B cell (primary cell): Measurements from ENCODE around the gene CACNA2D1. TPM values are rescaled to one million over a fixed set of nuclear protein-coding genes. Genes with fewer than 3 reads are reported as not detected.

ENCODE experiments used
- ATAC-seq: fragments of 200-7000 bp; cut with Tn5 transposase; one replicate; pipeline ENCODE4 v1.10.0; 2021; ENCODE audit warnings: low read depth, mild to moderate bottlenecking, moderate number of reproducible peaks, moderate library complexity
- CTCF ChIA-PET: fragments of 350-600 bp; sonication (Branson Sonifier 250); formaldehyde crosslinking; loops from one replicate; lab custom pipeline; 2021; ENCODE audit warnings: antibody characterized with exemption, inconsistent platforms; lab: Charles Lee
- POLR2A ChIA-PET: fragments of 350-600 bp; sonication (Branson Sonifier 250); formaldehyde crosslinking; loops from one replicate; lab custom pipeline; 2021; ENCODE audit warnings: antibody characterized with exemption; lab: Charles Lee
- DNase-seq: peaks from one replicate; pipeline ENCODE4 v3.0.0; 2013
- H2AFZ ChIP-seq: 2 replicates; pipeline ENCODE4 v1.6.1; 2012; ENCODE audit warnings: mild to moderate bottlenecking, low read depth, low read length; ENCODE audit not compliant: insufficient read depth, poor library complexity, severe bottlenecking
- H3K27ac ChIP-seq, 2 donors: 1 replicate in 1 of 2; 2 replicates in 1 of 2; pipeline ENCODE4 v1.5.1; 2012 to 2013; ENCODE audit warnings: low read length in 2 of 2, mild to moderate bottlenecking in 2 of 2, moderate library complexity in 1 of 2
- H3K27me3 ChIP-seq, 4 experiments: fragments of 200-600 bp in 1 of 4; sonication (generic) in 1 of 4; replicated peaks in 1 of 4; 1 replicate in 2 of 4; 2 replicates in 2 of 4; pipeline versions ENCODE4 v1.6.1 to v1.7.0; 2013 to 2016; ENCODE audit warnings: low read length in 3 of 4, mild to moderate bottlenecking in 2 of 4, mixed read lengths in 1 of 4, moderate library complexity in 1 of 4; ENCODE audit not compliant: insufficient read depth in 4 of 4, control insufficient read depth in 3 of 4; ENCODE audit errors: control extremely low read depth in 1 of 4
- H3K36me3 ChIP-seq, 2 experiments: replicated peaks in 1 of 2; 1 replicate in 1 of 2; 2 replicates in 1 of 2; pipeline versions ENCODE4 v1.6.1 to v1.7.1; 2013; ENCODE audit warnings: low read length in 1 of 2; ENCODE audit not compliant: insufficient read depth in 2 of 2, control insufficient read depth in 1 of 2; ENCODE audit errors: control extremely low read depth in 1 of 2, extremely low read depth in 1 of 2
- H3K4me1 ChIP-seq, 2 donors: fragments of 200-600 bp in 1 of 2; sonication (generic) in 1 of 2; 1 replicate in 1 of 2; 2 replicates in 1 of 2; pipeline versions ENCODE4 v1.5.1 to v1.6.1; 2013 to 2017; ENCODE audit warnings: low read length in 2 of 2; ENCODE audit not compliant: control insufficient read depth in 2 of 2, insufficient read depth in 2 of 2
- H3K4me2 ChIP-seq: replicated peaks from 2 replicates; pipeline ENCODE3; 2012; ENCODE audit warnings: mild to moderate bottlenecking, low read depth, low read length; ENCODE audit not compliant: poor library complexity, severe bottlenecking
- H3K4me3 ChIP-seq, 5 experiments: fragments of 200-600 bp in 1 of 5; sonication (generic) in 1 of 5; 1 replicate in 3 of 5; 2 replicates in 2 of 5; pipeline versions ENCODE4 v1.5.1 to v1.7.0; 2011 to 2016; ENCODE audit warnings: low read length in 4 of 5, mild to moderate bottlenecking in 4 of 5, low read depth in 2 of 5, control low read depth in 1 of 5, moderate library complexity in 1 of 5; ENCODE audit not compliant: insufficient read depth in 1 of 5; ENCODE audit errors: control extremely low read depth in 1 of 5, extremely low read depth in 1 of 5
- H3K79me2 ChIP-seq: fragments of 200-600 bp; sonication (generic); one replicate; pipeline ENCODE4 v1.6.0; 2016; ENCODE audit warnings: low read length; ENCODE audit not compliant: control insufficient read depth, insufficient read depth
- H3K9ac ChIP-seq: fragments of 200-600 bp; sonication (generic); 2 replicates; pipeline ENCODE4 v1.6.1; 2017; ENCODE audit warnings: mild to moderate bottlenecking, low read length, moderate library complexity
- H3K9me3 ChIP-seq, 3 donors: one replicate each; pipeline versions ENCODE4 v1.6.1 to v1.7.1; 2013; ENCODE audit warnings: low read length in 2 of 3; ENCODE audit not compliant: control insufficient read depth in 2 of 3, insufficient read depth in 1 of 3; ENCODE audit errors: control extremely low read depth in 1 of 3
- H4K20me1 ChIP-seq: 2 replicates; pipeline ENCODE4 v1.6.0; 2012; ENCODE audit warnings: mild to moderate bottlenecking, low read length; ENCODE audit not compliant: insufficient read depth, control insufficient read depth, poor library complexity, severe bottlenecking
- H3K27ac Mint-ChIP-seq: one replicate; pipeline ENCODE4 v1.8.0; 2021; ENCODE audit warnings: mixed read lengths
- H3K27me3 Mint-ChIP-seq: one replicate; pipeline ENCODE4 v1.8.0; 2021; ENCODE audit warnings: mixed read lengths
- H3K4me1 Mint-ChIP-seq: one replicate; pipeline ENCODE4 v1.8.0; 2021; ENCODE audit warnings: mixed read lengths
- H3K4me3 Mint-ChIP-seq: one replicate; pipeline ENCODE4 v1.8.0; 2021; ENCODE audit warnings: mixed read lengths
- H3K9me3 Mint-ChIP-seq: one replicate; pipeline ENCODE4 v1.8.0; 2022; ENCODE audit warnings: mixed read lengths; ENCODE audit not compliant: insufficient read depth
- EZH2 ChIP-seq: IDR thresholded peaks from 2 replicates; pipeline ENCODE4 v1.6.1; 2012; ENCODE audit warnings: borderline replicate concordance, low read depth, mild to moderate bottlenecking, moderate library complexity, low read length; ENCODE audit not compliant: insufficient read depth, poor library complexity, severe bottlenecking
- WGBS: methylation state at CpG from one replicate; pipeline ENCODE4 v1.1.5; 2013; ENCODE audit warnings: missing lambda C conversion rate; ENCODE audit not compliant: insufficient coverage; 5-methylcytosine and 5-hydroxymethylcytosine counted together
- intact Hi-C: fragments of 100-400 bp; cut with micrococcal nuclease; formaldehyde crosslinking; loops from one replicate; pipeline ENCODE4 v1.10.0; 2022
- polyA plus RNA-seq: library from polyadenylated mRNA; depleted of rRNA; stranded (reverse); fragments of >200 nt; gene quantifications from 2 replicates; pipeline ENCODE4 v1.2.3, GENCODE V29; 2012
- total RNA-seq, 2 donors: library from RNA; stranded (reverse); fragments of 120-200 nt in 1 of 2; gene quantifications; 1 replicate in 1 of 2; 2 replicates in 1 of 2; pipeline versions ENCODE4 v1.2.3 to v1.2.4, GENCODE V29; 2013 to 2022
- TF ChIP-seq, protein P1 (sequence below): fragments of 200-600 bp; IDR thresholded peaks from one replicate; pipeline ENCODE4 v1.8.0; 2022; ENCODE audit warnings: antibody characterized with exemption, mild to moderate bottlenecking

CACNA2D1 gene
- total and polyA plus RNA-seq, 2 donors (not counting 1 experiment from before 2014, with no cell fraction given), result not detected

DNA sequence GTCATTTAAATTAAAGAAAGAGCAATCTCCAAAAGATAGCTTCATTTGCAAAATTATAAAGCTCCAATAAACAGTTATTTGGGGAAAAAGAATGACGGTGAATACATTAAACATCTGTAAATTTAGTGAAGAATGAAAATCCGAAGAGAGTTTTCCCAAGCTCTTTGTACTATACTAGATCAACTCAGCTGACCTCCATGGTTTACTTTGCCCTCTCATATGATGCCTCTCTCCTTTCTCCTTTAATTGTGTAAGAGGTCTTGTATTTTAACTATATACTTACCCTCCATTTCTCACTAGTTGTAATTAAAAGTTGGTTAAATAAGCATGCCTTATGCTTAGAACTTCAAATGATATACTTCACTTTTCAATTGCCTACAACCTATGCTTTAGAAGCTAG lies 125.8 kb downstream of the CACNA2D1 start:
- ATAC-seq (no peak), DNase-seq (no peak)
- Histone ChIP-seq H3K27me3 (no peaks in the 10 kb centered on the region), H3K9ac (no peak overlapping the region), H3K9me3 (peaks cover 0 to 2% (median 0%) of the 10 kb centered on the region in 3 donors), H3K4me2 (no peak overlapping the region), H3K79me2 (no peaks in the 10 kb centered on the region), H3K36me3 (no peaks in the 10 kb centered on the region), H3K4me1 (no peaks in the 10 kb centered on the region), H3K27ac (no peak overlapping the region), H2AFZ (no peak overlapping the region), H4K20me1 (no peaks in the 10 kb centered on the region), H3K4me3 (no peak overlapping the region)
- Mint-ChIP-seq H3K4me3 (no peak overlapping the region), H3K4me1 (no peaks in the 10 kb centered on the region), H3K9me3 (peaks cover 2% of the 10 kb centered on the region), H3K27ac (no peak overlapping the region), H3K27me3 (no peaks in the 10 kb centered on the region)
- WGBS, result no CpG with 5 or more reads among the region's 2 CpGs
- CTCF ChIA-PET, result no interaction called here
- intact Hi-C loops, result no loop called here
- POLR2A ChIA-PET, result no interaction called here
- TF ChIP-seq EZH2, result no peak
- TF ChIP-seq, protein P1, sequence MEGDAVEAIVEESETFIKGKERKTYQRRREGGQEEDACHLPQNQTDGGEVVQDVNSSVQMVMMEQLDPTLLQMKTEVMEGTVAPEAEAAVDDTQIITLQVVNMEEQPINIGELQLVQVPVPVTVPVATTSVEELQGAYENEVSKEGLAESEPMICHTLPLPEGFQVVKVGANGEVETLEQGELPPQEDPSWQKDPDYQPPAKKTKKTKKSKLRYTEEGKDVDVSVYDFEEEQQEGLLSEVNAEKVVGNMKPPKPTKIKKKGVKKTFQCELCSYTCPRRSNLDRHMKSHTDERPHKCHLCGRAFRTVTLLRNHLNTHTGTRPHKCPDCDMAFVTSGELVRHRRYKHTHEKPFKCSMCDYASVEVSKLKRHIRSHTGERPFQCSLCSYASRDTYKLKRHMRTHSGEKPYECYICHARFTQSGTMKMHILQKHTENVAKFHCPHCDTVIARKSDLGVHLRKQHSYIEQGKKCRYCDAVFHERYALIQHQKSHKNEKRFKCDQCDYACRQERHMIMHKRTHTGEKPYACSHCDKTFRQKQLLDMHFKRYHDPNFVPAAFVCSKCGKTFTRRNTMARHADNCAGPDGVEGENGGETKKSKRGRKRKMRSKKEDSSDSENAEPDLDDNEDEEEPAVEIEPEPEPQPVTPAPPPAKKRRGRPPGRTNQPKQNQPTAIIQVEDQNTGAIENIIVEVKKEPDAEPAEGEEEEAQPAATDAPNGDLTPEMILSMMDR, result no peak

DNA sequence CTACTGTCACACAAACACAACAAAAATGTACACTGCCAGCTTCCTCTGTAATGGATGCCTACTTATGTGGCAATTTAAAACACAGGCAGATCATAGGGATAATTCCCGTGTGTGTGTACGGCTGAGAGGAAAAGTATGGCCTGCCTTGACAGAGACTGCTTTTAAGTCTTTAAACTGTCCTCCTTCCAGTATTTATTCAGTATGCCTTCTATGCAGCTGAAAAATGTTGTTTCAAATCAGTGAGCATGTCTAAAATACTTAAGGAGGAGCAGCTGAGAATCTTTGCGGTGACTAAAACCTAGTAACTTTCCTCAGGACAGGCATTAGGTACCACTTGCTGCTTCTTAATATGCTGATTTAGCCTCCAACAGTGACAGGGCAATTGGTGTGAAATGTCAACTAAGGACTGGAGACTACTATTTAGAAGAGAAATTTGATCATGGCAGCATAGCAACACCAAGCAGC lies 126.3 kb downstream of the CACNA2D1 start:
- H3K4me3 ChIP-seq, result no peak overlapping the region
- ChIA-PET POLR2A (no interaction called here), CTCF (no interaction called here)
- no peaks in the 10 kb centered on the region for H4K20me1 ChIP-seq
- no peaks in the 10 kb centered on the region for H3K4me1 Mint-ChIP-seq
- H2AFZ ChIP-seq, result no peak overlapping the region
- no peak for ATAC-seq
- intact Hi-C loops, result no loop called here
- WGBS, result no CpG with 5 or more reads among the region's 3 CpGs
- H3K27me3 ChIP-seq, result no peaks in the 10 kb centered on the region
- no peak for TF ChIP-seq EZH2
- TF ChIP-seq, protein P1, result no peak
- no peaks in the 10 kb centered on the region for H3K79me2 ChIP-seq
- H3K4me3 Mint-ChIP-seq, result no peak overlapping the region
- no peak overlapping the region for H3K9ac ChIP-seq
- H3K9me3 ChIP-seq, result peaks cover 0 to 2% (median 0%) of the 10 kb centered on the region in 3 donors
- H3K4me1 ChIP-seq, result no peaks in the 10 kb centered on the region
- no peak overlapping the region for H3K27ac ChIP-seq
- no peak overlapping the region for H3K27ac Mint-ChIP-seq
- no peaks in the 10 kb centered on the region for H3K27me3 Mint-ChIP-seq
- DNase-seq, result no peak
- no peaks in the 10 kb centered on the region for H3K36me3 ChIP-seq
- H3K4me2 ChIP-seq, result no peak overlapping the region
- peaks cover 2% of the 10 kb centered on the region for H3K9me3 Mint-ChIP-seq
